Coronary artery (tissue), 2 donors: Measurements from ENCODE around the gene MRPL50.

Experiments used
- DNase-seq: peaks from one replicate; pipeline ENCODE4 v3.0.0-alpha.2; 2017; ENCODE audit warnings: low spot score
- H3K27ac ChIP-seq, 2 donors: fragments of 200-600 bp; sonication (generic); one replicate each; pipeline ENCODE4 v1.5.1; 2016 to 2019
- H3K4me3 ChIP-seq: fragments of 200-600 bp; sonication (generic); 2 replicates; pipeline ENCODE4 v1.5.1; 2016; ENCODE audit warnings: mild to moderate bottlenecking, moderate library complexity
- TF ChIP-seq, protein P1 (sequence below): fragments of 200-600 bp; sonication (generic); IDR thresholded peaks from one replicate; pipeline ENCODE4 v1.5.1; 2019; ENCODE audit warnings: antibody characterized with exemption

The MRPL50 gene

DNA sequence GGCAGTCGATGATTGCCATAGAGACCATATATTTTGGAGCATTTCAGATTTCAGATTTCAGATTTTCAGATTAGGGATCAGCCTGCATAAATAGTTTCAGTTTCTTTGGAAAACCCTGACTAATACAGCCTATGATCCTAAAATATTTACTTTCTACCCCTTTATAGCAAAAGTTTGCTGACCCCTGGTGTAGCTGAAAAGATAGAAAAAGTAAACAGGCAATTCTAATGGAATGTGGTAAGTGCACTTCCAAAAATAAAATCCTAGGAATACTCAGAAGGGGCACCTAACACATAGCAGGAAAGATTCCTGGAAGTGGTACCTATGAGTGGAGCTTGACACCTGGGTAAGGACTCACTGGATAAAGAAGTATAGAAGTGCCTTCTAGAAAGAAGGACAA is 48.1 kb downstream of the MRPL50 start:
- H3K27ac ChIP-seq, result no peak overlapping the region
- DNase-seq, result no peak
- H3K4me3 ChIP-seq, result no peak overlapping the region
- TF ChIP-seq, protein P1, sequence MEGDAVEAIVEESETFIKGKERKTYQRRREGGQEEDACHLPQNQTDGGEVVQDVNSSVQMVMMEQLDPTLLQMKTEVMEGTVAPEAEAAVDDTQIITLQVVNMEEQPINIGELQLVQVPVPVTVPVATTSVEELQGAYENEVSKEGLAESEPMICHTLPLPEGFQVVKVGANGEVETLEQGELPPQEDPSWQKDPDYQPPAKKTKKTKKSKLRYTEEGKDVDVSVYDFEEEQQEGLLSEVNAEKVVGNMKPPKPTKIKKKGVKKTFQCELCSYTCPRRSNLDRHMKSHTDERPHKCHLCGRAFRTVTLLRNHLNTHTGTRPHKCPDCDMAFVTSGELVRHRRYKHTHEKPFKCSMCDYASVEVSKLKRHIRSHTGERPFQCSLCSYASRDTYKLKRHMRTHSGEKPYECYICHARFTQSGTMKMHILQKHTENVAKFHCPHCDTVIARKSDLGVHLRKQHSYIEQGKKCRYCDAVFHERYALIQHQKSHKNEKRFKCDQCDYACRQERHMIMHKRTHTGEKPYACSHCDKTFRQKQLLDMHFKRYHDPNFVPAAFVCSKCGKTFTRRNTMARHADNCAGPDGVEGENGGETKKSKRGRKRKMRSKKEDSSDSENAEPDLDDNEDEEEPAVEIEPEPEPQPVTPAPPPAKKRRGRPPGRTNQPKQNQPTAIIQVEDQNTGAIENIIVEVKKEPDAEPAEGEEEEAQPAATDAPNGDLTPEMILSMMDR, result no peak

- no peak overlapping the region for H3K27ac ChIP-seq
- no peak for DNase-seq
- TF ChIP-seq, protein P1, result no peak
Observed at GRCh38 chr9:101342595-101342994, 55.8 kb downstream of the MRPL50 start.

GRCh38 chr9:101341958-101342357 is 56.5 kb downstream of the MRPL50 start:
- Histone ChIP-seq H3K27ac (no peak overlapping the region), H3K4me3 (no peak overlapping the region)
- no peak for DNase-seq
- TF ChIP-seq, protein P1, result no peak

More at GRCh38 chr9:101342595-101342994, 55.8 kb downstream of the MRPL50 start:
- no peak overlapping the region for H3K4me3 ChIP-seq
